ENCODE results near the gene THSD8. TPM values are rescaled to one million over a fixed set of nuclear protein-coding genes. Genes with fewer than 3 reads are reported as not detected.

Gene THSD8
- polyA plus RNA-seq, 2 of the 4 experiments (the other 2 are of a cell fraction): 4.9 TPM; not detected in 1

GRCh38 chr19:12789904-12790619 is 11.8 kb upstream of the THSD8 start (continued):
- TF ChIP-seq HOXA7 (CRISPR knock-in tag; IDR thresholded peaks at IDR 0.05) (no peak), CEBPB (IDR thresholded peaks at IDR 0.05) (peak; percentile 41 to 73; a peak in 3 of 4 replicates), JUNB (IDR thresholded peaks at IDR 0.05) (no peak), MAZ (IDR thresholded peaks at IDR 0.05; ENCODE audit: borderline replicate concordance, low read depth, low read length) (no peak), RAD21 (conservative IDR thresholded peaks at IDR 0.05 in 1 of 2, IDR thresholded peaks at IDR 0.05 in 1 of 2) (no peak), POLR2A (IDR thresholded peaks at IDR 0.05; ENCODE audit: low read length) (0 out of 2 replicates have a peak, but pooled peaks have one; percentile 9), FOSL2 (IDR thresholded peaks at IDR 0.05) (no peak), FOSL2 (CRISPR knock-in tag; IDR thresholded peaks at IDR 0.05) (peak; percentile 19; the same call in 1 of the 2 replicates), KDM1A (IDR thresholded peaks at IDR 0.05; ENCODE audit: low read depth) (no peak), HMGXB4 (CRISPR knock-in tag; IDR thresholded peaks at IDR 0.05; ENCODE audit: borderline replicate concordance) (no peak), CBX2 (IDR thresholded peaks at IDR 0.05; ENCODE audit: borderline replicate concordance, low read depth) (no peak)

- Histone ChIP-seq H3K9me3 (no peaks in the 10 kb centered on the region), H3K4me2 (peak overlapping the region; percentile 99), H3K27ac (peak overlapping the region; percentile 96 to 99), H3K4me3 (peak overlapping the region; percentile 92), H3K4me1 (peaks cover 56% of the 10 kb centered on the region)
- TF ChIP-seq USF2 (IDR thresholded peaks at IDR 0.05): no peak
- TF ChIP-seq HOXA7 (CRISPR knock-in tag; IDR thresholded peaks at IDR 0.05): peak; percentile 61; the same call in 1 of the 2 replicates
- TF ChIP-seq ESRRA (IDR thresholded peaks at IDR 0.05; ENCODE audit: borderline replicate concordance, low read length): no peak
- TF ChIP-seq TFCP2L1 (CRISPR knock-in tag; IDR thresholded peaks at IDR 0.05): peak; percentile 13; the same call in 1 of the 2 replicates
- no peak for TF ChIP-seq RARB (CRISPR knock-in tag; IDR thresholded peaks at IDR 0.05)
- TF ChIP-seq NFE2L2 (conservative IDR thresholded peaks at IDR 0.05; ENCODE audit: low read length): no peak
- peak; percentile 97; the same call in 1 of the 2 replicates for TF ChIP-seq MAX (IDR thresholded peaks at IDR 0.05)
- no peak for ATAC-seq
- ChIA-PET POLR2A (interaction anchor here (1.2 to 6.5 kb wide), 7 partner anchors 8 to 54 kb away, joined by 7 to 122 read pairs (median 8); partner anchors contain the start of genes GET3 and RNASEH2A), CTCF (interaction anchor here (0.7 to 17.4 kb wide), 4 partner anchors 8 to 57 kb away, joined by 3 to 901 read pairs (median 6); partner anchors contain the start of gene HOOK2)
- no peak for FAIRE-seq
- DNase-seq (ENCODE audit: low read depth in 1 of 2, low spot score in 1 of 2): no peak
- WGBS (ENCODE audit: missing lambda C conversion rate): 16% methylated on average over 13 of the region's 22 CpGs
These were observed 11.1 kb upstream of the THSD8 start for GRCh38 chr19:12790628-12791344.

GRCh38 chr19:12791345-12792050 is 10.4 kb upstream of the THSD8 start, which contains the start of gene JUNB:
JUNB (plus strand) TSS chr19:12791486; CDS start chr19:12791772, 286 bp downstream.
- ATAC-seq (peak; percentile 42 to 60), DNase-seq (ENCODE audit: low read depth in 1 of 2, low spot score in 1 of 2) (peak; percentile 75 to 95), FAIRE-seq (no peak)
- CTCF ChIA-PET: interaction anchor here (0.7 to 17.4 kb wide), 8 partner anchors 8 to 90 kb away, joined by 3 to 901 read pairs (median 3); partner anchors contain the start of genes DNASE2 and HOOK2
- Histone ChIP-seq H3K4me2 (peak within 1 kb of the TSS; percentile 99), H3K9me3 (no peaks in the 10 kb centered on the region), H3K27ac (peak within 1 kb of the TSS; percentile 96 to 99), H3K4me3 (peak within 1 kb of the TSS; percentile 92), H3K4me1 (peaks cover 55% of the 10 kb centered on the region)
- 3% methylated on average over 14 of the region's 73 CpGs for WGBS (ENCODE audit: missing lambda C conversion rate)
- POLR2A ChIA-PET: interaction anchor here (1.0 to 6.5 kb wide), 9 partner anchors 9 to 376 kb away, joined by 3 to 122 read pairs (median 7); partner anchors contain the start of genes DNASE2, GET3 and RNASEH2A
- TF ChIP-seq GATA3 (IDR thresholded peaks at IDR 0.05; ENCODE audit: borderline replicate concordance) (peak; percentile 74; the same call in 1 of the 2 replicates), TFCP2L1 (CRISPR knock-in tag; IDR thresholded peaks at IDR 0.05) (peak; percentile 96), PBX3 (IDR thresholded peaks at IDR 0.05) (peak; percentile 83), FOSL2 (IDR thresholded peaks at IDR 0.05) (no peak), FOSL2 (CRISPR knock-in tag; IDR thresholded peaks at IDR 0.05) (peak; percentile 43), POLR2AphosphoS2 (conservative IDR thresholded peaks at IDR 0.05; ENCODE audit: low read length) (peak; percentile 67; the same call in 1 of the 2 replicates), REST (IDR thresholded peaks at IDR 0.05) (peak; percentile 61), JUN (IDR thresholded peaks at IDR 0.05) (peak; percentile 94 to 98), HOXA7 (CRISPR knock-in tag; IDR thresholded peaks at IDR 0.05) (peak; percentile 80), HOXB5 (CRISPR knock-in tag; IDR thresholded peaks at IDR 0.05) (peak; percentile 39; the same call in 1 of the 2 replicates)

Data from A549 (cell line).